PC-3 (cell line): ENCODE data around the gene DNAI4. TPM values are rescaled to one million over a fixed set of nuclear protein-coding genes. Genes with fewer than 3 reads are reported as not detected.

ENCODE experiments used
- ATAC-seq: fragments of 200-7000 bp; cut with Tn5 transposase; 2 replicates; pipeline ENCODE4 v1.9.1; 2020; ENCODE audit warnings: mild to moderate bottlenecking, moderate library complexity
- BruUV-seq: library from RNA; stranded (reverse); fragments of 400-500 nt; replicated peaks from 2 replicates; lab custom pipeline; 2021; lab: Mats Ljungman, UMichigan
- CTCF ChIA-PET: fragments of 300-600 bp; sonication (Branson Sonifier 250); formaldehyde crosslinking; loops from one replicate; lab custom pipeline; 2022; ENCODE audit warnings: antibody characterized with exemption; lab: Charles Lee
- POLR2A ChIA-PET: fragments of 300-600 bp; sonication (Branson Sonifier 250); formaldehyde crosslinking; loops from one replicate; lab custom pipeline; 2022; ENCODE audit warnings: antibody characterized with exemption; ENCODE audit not compliant: unreplicated experiment; lab: Charles Lee
- DNase-seq: peaks from one replicate; pipeline ENCODE4 v3.0.0-alpha.2; 2015
- H2AFZ ChIP-seq: fragments of 300-600 bp; sonication (generic); 2 replicates; pipeline ENCODE4 v1.6.0; 2016; ENCODE audit warnings: antibody characterized with exemption, low read length
- H3F3A ChIP-seq: fragments of 300-600 bp; sonication (generic); one replicate; pipeline ENCODE4 v1.6.0; 2017; ENCODE audit warnings: antibody characterized with exemption, low read length, control low read depth, mild to moderate bottlenecking; ENCODE audit not compliant: unreplicated experiment
- H3K27ac ChIP-seq: fragments of 300-600 bp; sonication (generic); 2 replicates; pipeline ENCODE4 v1.5.1; 2016; ENCODE audit warnings: mild to moderate bottlenecking, low read length
- H3K27me3 ChIP-seq: fragments of 300-600 bp; sonication (generic); 2 replicates; pipeline ENCODE4 v1.6.1; 2016; ENCODE audit warnings: low read length, mixed read lengths
- H3K36me3 ChIP-seq: fragments of 300-600 bp; sonication (generic); 2 replicates; pipeline ENCODE4 v1.6.1; 2016; ENCODE audit warnings: low read depth, mixed run types, low read length, mixed read lengths
- H3K4me1 ChIP-seq: fragments of 300-600 bp; sonication (generic); 2 replicates; pipeline ENCODE4 v1.5.1; 2016; ENCODE audit warnings: low read length; ENCODE audit not compliant: insufficient read depth
- H3K4me2 ChIP-seq: fragments of 300-600 bp; sonication (generic); 2 replicates; pipeline ENCODE4 v1.6.0; 2016; ENCODE audit warnings: low read length
- H3K4me3 ChIP-seq: fragments of 300-600 bp; sonication (generic); 2 replicates; pipeline ENCODE4 v1.5.1; 2016; ENCODE audit warnings: mild to moderate bottlenecking, low read length, mixed read lengths
- H3K79me2 ChIP-seq: fragments of 300-600 bp; sonication (generic); 2 replicates; pipeline ENCODE4 v1.6.1; 2017; ENCODE audit warnings: low read length, mixed read lengths
- H3K9ac ChIP-seq: fragments of 300-600 bp; sonication (generic); 2 replicates; pipeline ENCODE4 v1.6.0; 2016; ENCODE audit warnings: mild to moderate bottlenecking, low read length
- H3K9me2 ChIP-seq: fragments of 300-600 bp; sonication (generic); replicated peaks from 2 replicates; pipeline ENCODE4 v1.6.1; 2016; ENCODE audit warnings: mixed run types, low read length, mixed read lengths
- H3K9me3 ChIP-seq: fragments of 300-600 bp; sonication (generic); 2 replicates; pipeline ENCODE4 v1.6.1; 2016; ENCODE audit warnings: low read length, mixed read lengths
- H4K20me1 ChIP-seq: fragments of 300-600 bp; sonication (generic); 2 replicates; pipeline ENCODE4 v1.6.1; 2016; ENCODE audit warnings: low read length, mixed read lengths
- EZH2 ChIP-seq: fragments of 300-600 bp; sonication (generic); IDR thresholded peaks from one replicate; pipeline ENCODE4 v1.6.1; 2017; ENCODE audit warnings: antibody characterized with exemption, mild to moderate bottlenecking, low read length; ENCODE audit not compliant: unreplicated experiment
- EZH2phosphoT487 ChIP-seq: fragments of 300-600 bp; sonication (generic); IDR thresholded peaks from 2 replicates; pipeline ENCODE4 v1.6.1; 2018; ENCODE audit warnings: mild to moderate bottlenecking, antibody characterized with exemption, low read length, borderline replicate concordance
- intact Hi-C: fragments of 100-400 bp; cut with micrococcal nuclease; formaldehyde crosslinking; loops from 2 replicates; pipeline ENCODE4 v1.9.0; 2023
- total RNA-seq: library from RNA; depleted of rRNA; stranded (reverse); fragments of >200 nt; gene quantifications from 2 replicates; pipeline ENCODE4 v1.2.3, GENCODE V29; 2014
- TF ChIP-seq, protein P1 (sequence below): fragments of 300-600 bp; sonication (generic); conservative IDR thresholded peaks from 2 replicates; pipeline ENCODE4 v1.5.1; 2017; ENCODE audit warnings: antibody characterized with exemption, low read depth, mild to moderate bottlenecking, low read length

The DNAI4 gene
- total RNA-seq, 1 experiment from 2014 or later: 1.6 TPM

DNA sequence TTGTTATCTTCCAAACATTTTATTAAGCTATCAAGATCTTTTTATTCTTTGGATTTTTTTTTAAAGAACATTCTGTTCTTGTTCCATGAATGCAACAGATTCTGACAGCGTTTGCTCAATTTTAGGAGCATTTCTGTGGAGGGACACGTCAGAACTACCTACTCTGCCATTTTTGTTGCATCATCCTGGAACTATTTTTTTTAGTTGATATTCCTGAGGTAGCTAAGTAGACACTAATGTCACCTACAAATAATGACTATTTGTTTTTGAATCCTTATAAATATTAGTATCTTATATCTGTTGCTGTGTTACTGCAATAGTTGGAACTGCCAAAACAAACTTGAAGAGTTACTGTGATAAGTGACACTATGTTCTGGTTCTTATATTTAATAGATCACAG is 57.2 kb downstream of the DNAI4 start:
- Histone ChIP-seq H3K9me3 (no peaks in the 10 kb centered on the region), H3K9me2 (no peaks in the 10 kb centered on the region), H3K4me3 (no peak overlapping the region), H4K20me1 (no peaks in the 10 kb centered on the region), H3K9ac (no peak overlapping the region), H3K4me1 (no peaks in the 10 kb centered on the region), H3K27ac (no peak overlapping the region), H3K27me3 (no peaks in the 10 kb centered on the region), H3K36me3 (no peaks in the 10 kb centered on the region), H2AFZ (no peak overlapping the region), H3K79me2 (no peaks in the 10 kb centered on the region), H3K4me2 (no peak overlapping the region), H3F3A (no peaks in the 10 kb centered on the region)
- CTCF ChIA-PET: no interaction called here
- ATAC-seq (no peak), DNase-seq (no peak)
- POLR2A ChIA-PET: no interaction called here
- no TSS peak for BruUV-seq
- intact Hi-C loops: no loop called here
- TF ChIP-seq EZH2 (no peak), EZH2phosphoT487 (no peak)
- TF ChIP-seq, protein P1, sequence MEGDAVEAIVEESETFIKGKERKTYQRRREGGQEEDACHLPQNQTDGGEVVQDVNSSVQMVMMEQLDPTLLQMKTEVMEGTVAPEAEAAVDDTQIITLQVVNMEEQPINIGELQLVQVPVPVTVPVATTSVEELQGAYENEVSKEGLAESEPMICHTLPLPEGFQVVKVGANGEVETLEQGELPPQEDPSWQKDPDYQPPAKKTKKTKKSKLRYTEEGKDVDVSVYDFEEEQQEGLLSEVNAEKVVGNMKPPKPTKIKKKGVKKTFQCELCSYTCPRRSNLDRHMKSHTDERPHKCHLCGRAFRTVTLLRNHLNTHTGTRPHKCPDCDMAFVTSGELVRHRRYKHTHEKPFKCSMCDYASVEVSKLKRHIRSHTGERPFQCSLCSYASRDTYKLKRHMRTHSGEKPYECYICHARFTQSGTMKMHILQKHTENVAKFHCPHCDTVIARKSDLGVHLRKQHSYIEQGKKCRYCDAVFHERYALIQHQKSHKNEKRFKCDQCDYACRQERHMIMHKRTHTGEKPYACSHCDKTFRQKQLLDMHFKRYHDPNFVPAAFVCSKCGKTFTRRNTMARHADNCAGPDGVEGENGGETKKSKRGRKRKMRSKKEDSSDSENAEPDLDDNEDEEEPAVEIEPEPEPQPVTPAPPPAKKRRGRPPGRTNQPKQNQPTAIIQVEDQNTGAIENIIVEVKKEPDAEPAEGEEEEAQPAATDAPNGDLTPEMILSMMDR: no peak

DNA sequence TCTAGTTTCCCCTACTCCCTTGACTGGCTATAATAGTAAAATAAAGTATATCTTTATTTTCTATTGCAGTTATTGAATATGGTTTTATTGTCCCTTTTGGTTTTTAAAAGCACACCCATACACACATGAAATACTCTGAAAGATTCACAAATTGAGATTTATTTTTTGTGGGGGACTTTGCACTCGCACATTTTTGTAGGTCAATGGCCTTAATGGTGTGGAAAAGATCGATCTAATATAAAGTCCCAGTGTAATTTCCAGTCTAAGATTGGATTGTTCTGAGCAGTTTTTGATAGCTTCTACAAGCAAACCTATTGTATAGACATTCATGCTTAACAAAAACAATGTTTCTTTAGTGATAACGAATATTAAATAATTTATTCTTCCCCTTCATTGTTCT is 64.1 kb downstream of the DNAI4 start:
- no peaks in the 10 kb centered on the region for H3K9me3 ChIP-seq
- H3K27ac ChIP-seq: no peak overlapping the region
- intact Hi-C loops: no loop called here
- no peak for ATAC-seq
- no peaks in the 10 kb centered on the region for H3K36me3 ChIP-seq
- no peaks in the 10 kb centered on the region for H3K4me1 ChIP-seq
- TF ChIP-seq EZH2 (no peak), EZH2phosphoT487 (no peak)
- TF ChIP-seq, protein P1: no peak
- H3K9me2 ChIP-seq: no peaks in the 10 kb centered on the region
- DNase-seq: no peak
- no peak overlapping the region for H2AFZ ChIP-seq
- no peaks in the 10 kb centered on the region for H4K20me1 ChIP-seq
- H3K27me3 ChIP-seq: peaks cover 18% of the 10 kb centered on the region
- no peak overlapping the region for H3K9ac ChIP-seq
- no TSS peak for BruUV-seq
- H3F3A ChIP-seq: no peaks in the 10 kb centered on the region
- H3K79me2 ChIP-seq: no peaks in the 10 kb centered on the region
- ChIA-PET CTCF (no interaction called here), POLR2A (no interaction called here)
- H3K4me2 ChIP-seq: no peak overlapping the region
- no peak overlapping the region for H3K4me3 ChIP-seq

DNA sequence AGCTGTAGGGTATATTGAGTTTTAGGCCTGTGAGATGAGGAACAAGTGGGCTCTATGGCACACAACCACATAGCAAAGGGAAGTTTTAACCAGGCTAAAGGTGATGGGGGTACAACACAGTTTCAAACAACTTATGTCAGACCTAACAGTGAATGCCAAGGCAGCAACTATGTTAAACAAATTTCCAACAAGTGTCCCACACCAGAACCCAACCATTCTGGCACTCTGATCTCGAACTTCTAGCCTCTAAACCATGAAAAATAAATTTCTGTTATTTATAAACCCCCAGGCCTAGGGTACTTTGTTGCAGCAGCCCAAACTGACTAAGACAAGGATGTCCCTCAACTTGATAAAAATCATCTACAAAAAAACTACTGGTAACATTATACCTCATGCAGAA is 71.3 kb downstream of the DNAI4 start:
- H3K79me2 ChIP-seq: no peaks in the 10 kb centered on the region
- no peaks in the 10 kb centered on the region for H3F3A ChIP-seq
- no TSS peak for BruUV-seq
- POLR2A ChIA-PET: no interaction called here
- no peaks in the 10 kb centered on the region for H3K4me1 ChIP-seq
- DNase-seq: no peak
- H3K27me3 ChIP-seq: no peaks in the 10 kb centered on the region; the same call in 1 of the 2 replicates
- H3K4me3 ChIP-seq: no peak overlapping the region
- intact Hi-C loops: no loop called here
- H4K20me1 ChIP-seq: no peaks in the 10 kb centered on the region
- H3K27ac ChIP-seq: no peak overlapping the region
- H3K36me3 ChIP-seq: no peaks in the 10 kb centered on the region
- H2AFZ ChIP-seq: no peak overlapping the region
- TF ChIP-seq EZH2 (no peak), EZH2phosphoT487 (no peak)
- TF ChIP-seq, protein P1: no peak
- H3K9ac ChIP-seq: no peak overlapping the region
- CTCF ChIA-PET: no interaction called here
- H3K9me3 ChIP-seq: no peaks in the 10 kb centered on the region
- H3K4me2 ChIP-seq: no peak overlapping the region
- ATAC-seq: no peak
- H3K9me2 ChIP-seq: no peaks in the 10 kb centered on the region
